Measurements from ENCODE around the gene PLA2G2C.

Gene PLA2G2C

DNA sequence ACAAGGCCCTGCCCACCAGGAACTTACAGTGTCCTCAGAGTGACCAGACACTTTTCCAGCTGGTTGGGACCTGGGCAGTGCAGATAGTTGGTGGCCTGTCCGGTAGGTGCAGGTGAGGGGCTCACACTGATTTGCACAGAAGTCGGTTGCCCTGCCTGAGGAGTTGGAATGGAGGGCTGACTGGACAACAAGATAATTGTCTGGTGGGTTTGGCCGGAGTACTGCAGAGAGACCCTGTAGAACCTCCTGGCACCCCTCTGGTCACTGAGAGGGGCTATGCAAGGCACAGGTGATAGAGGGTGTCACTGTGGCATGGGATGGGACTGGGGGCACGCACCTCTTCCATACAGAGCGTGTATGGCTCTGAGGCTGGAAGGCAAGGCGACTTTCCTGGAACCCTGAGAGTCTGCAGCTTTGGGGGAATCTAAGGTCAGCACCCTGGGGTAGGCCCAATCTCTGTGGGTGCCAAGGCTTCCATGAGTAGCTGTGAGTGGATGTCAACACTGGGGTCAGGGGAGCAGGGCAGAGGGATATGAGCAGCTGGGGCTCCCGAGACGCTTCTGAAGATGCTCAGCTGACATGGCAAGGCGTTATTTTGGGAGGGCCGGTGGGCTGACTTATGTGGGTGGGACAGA is 59.4 kb downstream of the PLA2G2C start:
- TF ChIP-seq, protein P1, sequence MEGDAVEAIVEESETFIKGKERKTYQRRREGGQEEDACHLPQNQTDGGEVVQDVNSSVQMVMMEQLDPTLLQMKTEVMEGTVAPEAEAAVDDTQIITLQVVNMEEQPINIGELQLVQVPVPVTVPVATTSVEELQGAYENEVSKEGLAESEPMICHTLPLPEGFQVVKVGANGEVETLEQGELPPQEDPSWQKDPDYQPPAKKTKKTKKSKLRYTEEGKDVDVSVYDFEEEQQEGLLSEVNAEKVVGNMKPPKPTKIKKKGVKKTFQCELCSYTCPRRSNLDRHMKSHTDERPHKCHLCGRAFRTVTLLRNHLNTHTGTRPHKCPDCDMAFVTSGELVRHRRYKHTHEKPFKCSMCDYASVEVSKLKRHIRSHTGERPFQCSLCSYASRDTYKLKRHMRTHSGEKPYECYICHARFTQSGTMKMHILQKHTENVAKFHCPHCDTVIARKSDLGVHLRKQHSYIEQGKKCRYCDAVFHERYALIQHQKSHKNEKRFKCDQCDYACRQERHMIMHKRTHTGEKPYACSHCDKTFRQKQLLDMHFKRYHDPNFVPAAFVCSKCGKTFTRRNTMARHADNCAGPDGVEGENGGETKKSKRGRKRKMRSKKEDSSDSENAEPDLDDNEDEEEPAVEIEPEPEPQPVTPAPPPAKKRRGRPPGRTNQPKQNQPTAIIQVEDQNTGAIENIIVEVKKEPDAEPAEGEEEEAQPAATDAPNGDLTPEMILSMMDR (conservative IDR thresholded peaks at IDR 0.05), result no peak
- no peak for TF ChIP-seq ZFX (IDR thresholded peaks at IDR 0.05)
- H3K27ac ChIP-seq, result no peak overlapping the region

DNA sequence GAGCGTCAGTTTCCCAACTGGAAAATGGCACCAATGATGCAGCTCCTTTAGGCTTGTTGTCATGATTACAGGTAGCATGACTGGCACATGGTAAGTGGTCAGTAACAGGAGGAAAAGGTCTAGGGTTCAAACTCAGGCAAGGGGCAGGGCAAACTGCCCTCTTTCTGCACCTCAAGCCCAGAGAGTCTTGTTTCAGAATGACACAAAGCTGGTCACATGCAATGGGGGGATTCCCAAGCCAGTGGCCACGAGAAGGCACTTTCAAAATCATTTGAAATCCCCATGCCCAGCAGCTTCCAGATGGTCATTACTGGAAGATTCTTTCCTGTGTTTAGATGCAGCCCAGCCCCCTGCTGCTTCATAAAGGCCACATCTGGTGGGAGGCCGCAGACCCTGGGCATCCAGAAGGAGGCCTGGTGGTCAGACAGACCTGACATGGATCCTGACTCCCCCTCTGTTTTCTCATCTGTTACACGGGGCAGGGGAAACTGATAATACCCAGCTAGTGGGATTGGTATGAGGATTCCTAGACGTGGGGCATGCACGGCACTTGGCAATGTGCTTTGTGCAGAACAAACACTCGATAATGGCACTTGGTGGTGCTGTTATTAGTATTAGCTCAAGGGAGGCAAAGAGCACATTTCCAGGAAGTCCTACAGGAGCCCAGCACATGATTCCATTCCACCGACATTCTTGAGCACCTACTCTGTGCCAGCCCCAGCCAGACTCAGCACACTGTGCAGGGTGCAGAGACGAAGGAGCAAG is 60.1 kb downstream of the PLA2G2C start:
- TF ChIP-seq, protein P1 (conservative IDR thresholded peaks at IDR 0.05), result no peak
- no peak for TF ChIP-seq ZFX (IDR thresholded peaks at IDR 0.05)
- no peak overlapping the region for H3K27ac ChIP-seq

DNA sequence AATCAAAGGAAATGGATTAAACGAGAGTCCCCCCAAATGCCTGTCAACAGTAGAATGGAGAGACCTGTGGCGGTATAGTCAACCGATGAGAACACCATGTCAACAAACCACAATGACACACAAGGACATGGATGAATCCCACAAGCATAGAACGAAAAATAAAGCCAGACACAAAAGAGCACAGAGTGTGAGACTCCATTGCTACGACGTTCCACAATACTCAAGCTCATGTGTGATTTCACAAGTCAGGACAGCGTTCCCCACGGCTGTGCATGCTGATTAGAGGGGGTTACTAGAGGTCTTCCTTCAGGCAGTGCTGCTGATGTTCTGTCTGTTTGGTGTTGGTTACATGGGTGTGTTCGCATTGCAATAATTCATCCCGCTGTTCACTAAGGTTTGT is 61.2 kb downstream of the PLA2G2C start:
- no peak overlapping the region for H3K27ac ChIP-seq
- TF ChIP-seq, protein P1 (conservative IDR thresholded peaks at IDR 0.05), result no peak
- TF ChIP-seq ZFX (IDR thresholded peaks at IDR 0.05), result no peak

DNA sequence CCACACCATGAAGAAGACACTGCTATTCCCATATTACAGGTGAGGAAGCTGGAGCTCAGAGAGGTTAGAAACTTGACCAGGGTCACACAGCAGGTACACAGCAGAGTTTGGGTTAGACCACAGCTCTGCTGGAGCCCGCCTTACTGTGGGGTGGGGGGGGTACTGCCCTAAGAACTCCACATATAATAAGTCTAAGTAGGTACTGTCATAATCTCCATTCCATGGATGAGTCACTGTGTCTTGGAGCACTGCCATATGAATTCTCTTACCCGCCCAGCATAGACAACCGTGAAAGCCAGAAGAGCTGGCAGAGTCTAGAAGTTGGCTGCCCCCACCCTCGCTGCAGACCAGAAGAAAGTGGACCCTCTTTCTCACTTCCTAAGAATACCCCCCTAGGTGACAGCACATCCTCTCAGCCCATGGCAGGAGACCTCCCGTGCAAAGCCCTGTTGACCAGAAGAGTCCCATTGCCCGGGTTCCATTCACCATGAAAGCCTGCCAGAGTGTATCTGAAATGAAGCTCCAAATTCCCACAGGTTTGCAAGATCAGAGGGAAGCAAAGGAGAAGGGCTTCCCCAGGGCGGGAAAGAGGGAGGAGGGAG is 61.8 kb downstream of the PLA2G2C start:
- H3K27ac ChIP-seq, result no peak overlapping the region
- TF ChIP-seq, protein P1 (conservative IDR thresholded peaks at IDR 0.05), result no peak
- TF ChIP-seq ZFX (IDR thresholded peaks at IDR 0.05), result no peak

DNA sequence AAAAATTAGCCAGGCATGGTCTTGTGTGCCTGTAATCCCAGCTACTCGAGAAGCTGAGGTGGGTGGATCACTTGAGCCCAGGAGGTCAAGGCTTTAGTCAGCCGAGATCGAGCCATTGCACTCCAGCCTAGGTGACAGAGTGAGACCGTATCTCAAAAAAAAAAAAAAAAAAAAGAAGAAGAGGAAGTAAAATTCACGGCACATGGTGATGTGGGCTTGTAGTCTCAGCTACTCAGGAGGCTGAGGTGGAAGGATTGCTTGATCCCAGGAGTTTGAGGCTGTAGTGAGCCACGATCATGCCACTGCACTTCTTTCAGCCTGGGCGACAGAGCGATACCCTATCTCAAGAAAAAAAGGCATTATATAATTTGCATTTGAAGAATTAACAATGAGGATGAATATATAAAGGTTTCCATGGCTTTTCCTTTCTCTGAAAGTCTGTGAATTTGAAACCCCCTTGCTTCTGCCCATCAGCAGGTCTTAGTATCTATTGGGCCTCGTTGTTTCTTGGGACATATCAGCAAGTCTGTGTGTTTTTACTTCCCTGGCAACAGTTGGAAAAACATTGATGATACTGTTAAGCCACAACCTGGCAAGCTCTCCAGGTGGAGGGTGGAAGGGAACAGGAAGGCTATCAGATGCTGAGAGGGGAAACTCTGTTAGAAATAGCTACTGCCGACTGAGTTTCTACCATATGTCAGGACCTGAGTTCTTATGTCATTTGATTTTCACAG is 62.4 kb downstream of the PLA2G2C start:
- no peak overlapping the region for H3K27ac ChIP-seq
- TF ChIP-seq, protein P1 (conservative IDR thresholded peaks at IDR 0.05), result no peak
- TF ChIP-seq ZFX (IDR thresholded peaks at IDR 0.05), result no peak

DNA sequence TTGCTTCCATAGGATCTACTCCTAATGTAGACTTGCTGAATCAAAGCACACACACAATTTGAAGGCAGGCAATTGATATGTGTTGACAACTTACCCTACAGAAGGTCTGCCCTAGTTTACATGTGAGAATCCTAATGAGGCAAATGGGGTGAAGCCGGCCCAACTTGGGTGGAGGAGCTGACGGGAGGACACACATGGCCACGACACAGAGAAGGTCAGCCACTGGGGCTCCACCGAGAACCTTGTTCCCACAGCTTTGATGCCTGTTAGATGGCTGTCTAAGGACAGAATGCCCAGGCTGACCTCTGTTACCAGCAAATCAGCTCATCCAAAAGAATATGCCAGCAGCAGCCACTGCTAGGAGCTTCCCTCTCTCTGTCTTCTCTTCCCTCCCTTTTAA is 65.5 kb downstream of the PLA2G2C start:
- TF ChIP-seq, protein P1 (conservative IDR thresholded peaks at IDR 0.05), result no peak
- TF ChIP-seq ZFX (IDR thresholded peaks at IDR 0.05), result no peak
- H3K27ac ChIP-seq, result no peak overlapping the region
